ENCODE measurements around the gene GRIN2D. TPM values are rescaled to one million over a fixed set of nuclear protein-coding genes. Genes with fewer than 3 reads are reported as not detected.
A peak's percentile ranks its signal among the peaks of the same experiment; 100 is the strongest.

GRIN2D gene
- total RNA-seq, 2 experiments from 2014 or later: 0.13 to 0.18 TPM

GRCh38 chr19:48417421-48417820 lies 24.0 kb downstream of the GRIN2D start:
- DNase-seq (no peak), ATAC-seq (no peak)
- intact Hi-C loops (cut with micrococcal nuclease): no loop called here
- no peak for TF ChIP-seq CTCF (IDR thresholded peaks at IDR 0.05)
- ChIA-PET CTCF (interaction anchor here (1.3 kb wide), 1 partner anchor 26 kb away, joined by 4 read pairs; the partner anchor contains the start of gene KDELR1), POLR2A (interaction anchor here (1.2 kb wide), 1 partner anchor 53 kb away, joined by 3 read pairs; the partner anchor contains the start of gene SYNGR4)
- Mint-ChIP-seq H3K27ac (no peak overlapping the region), H3K9me3 (no peaks in the 10 kb centered on the region), H3K4me3 (no peak overlapping the region), H3K27me3 (peaks cover 15% of the 10 kb centered on the region), H3K4me1 (ENCODE audit: low read depth) (peaks cover 24% of the 10 kb centered on the region), H3K36me3 (ENCODE audit: low read depth) (no peaks in the 10 kb centered on the region)

- H3K36me3 Mint-ChIP-seq (ENCODE audit: low read depth): no peaks in the 10 kb centered on the region
- no peak for TF ChIP-seq CTCF (IDR thresholded peaks at IDR 0.05)
- DNase-seq (peak; percentile 59), ATAC-seq (peak; percentile 50)
- POLR2A ChIA-PET: no interaction called here
- no peaks in the 10 kb centered on the region for H3K9me3 Mint-ChIP-seq
- H3K27ac Mint-ChIP-seq: peak overlapping the region; percentile 87
- peaks cover 16% of the 10 kb centered on the region for H3K27me3 Mint-ChIP-seq
- H3K4me3 Mint-ChIP-seq: peak overlapping the region; percentile 65
- CTCF ChIA-PET: no interaction called here
- intact Hi-C loops (cut with micrococcal nuclease): no loop called here
- peaks cover 24% of the 10 kb centered on the region for H3K4me1 Mint-ChIP-seq (ENCODE audit: low read depth)
These were observed 25.0 kb downstream of the GRIN2D start for GRCh38 chr19:48418317-48419064.

GRCh38 chr19:48419158-48419920 lies 25.9 kb downstream of the GRIN2D start:
- Mint-ChIP-seq H3K27ac (peak overlapping the region; percentile 87), H3K4me3 (peak overlapping the region; percentile 65), H3K4me1 (ENCODE audit: low read depth) (peaks cover 24% of the 10 kb centered on the region), H3K36me3 (ENCODE audit: low read depth) (no peaks in the 10 kb centered on the region), H3K27me3 (peaks cover 15% of the 10 kb centered on the region), H3K9me3 (no peaks in the 10 kb centered on the region)
- ATAC-seq (peak; percentile 80), DNase-seq (peak; percentile 90)
- TF ChIP-seq CTCF (IDR thresholded peaks at IDR 0.05): no peak
- ChIA-PET POLR2A (no interaction called here), CTCF (no interaction called here)
- intact Hi-C loops (cut with micrococcal nuclease): no loop called here

- Mint-ChIP-seq H3K27ac (no peak overlapping the region), H3K4me3 (no peak overlapping the region), H3K27me3 (peaks cover 7% of the 10 kb centered on the region), H3K9me3 (no peaks in the 10 kb centered on the region), H3K36me3 (ENCODE audit: low read depth) (no peaks in the 10 kb centered on the region), H3K4me1 (ENCODE audit: low read depth) (peaks cover 20% of the 10 kb centered on the region)
- TF ChIP-seq CTCF (IDR thresholded peaks at IDR 0.05): no peak
- intact Hi-C loops (cut with micrococcal nuclease): no loop called here
- CTCF ChIA-PET: interaction anchor here (0.8 kb wide), 1 partner anchor 162 kb away, joined by 3 read pairs; no protein-coding TSS in a partner anchor
- DNase-seq: no peak
- no peak for ATAC-seq
- POLR2A ChIA-PET: no interaction called here
These were observed 28.1 kb downstream of the GRIN2D start for GRCh38 chr19:48421548-48421947.

Measured in activated CD8-positive, alpha-beta T cell treated with anti-CD3 and anti-CD28 coated beads for 36 hours (primary cell).